ENCODE measurements around the gene ZNF516. TPM values are rescaled to one million over a fixed set of nuclear protein-coding genes. Genes with fewer than 3 reads are reported as not detected.

The ZNF516 gene
- total RNA-seq, 4 donors from 2014 or later = 11.2 to 27.7 (median 16.6) TPM

DNA sequence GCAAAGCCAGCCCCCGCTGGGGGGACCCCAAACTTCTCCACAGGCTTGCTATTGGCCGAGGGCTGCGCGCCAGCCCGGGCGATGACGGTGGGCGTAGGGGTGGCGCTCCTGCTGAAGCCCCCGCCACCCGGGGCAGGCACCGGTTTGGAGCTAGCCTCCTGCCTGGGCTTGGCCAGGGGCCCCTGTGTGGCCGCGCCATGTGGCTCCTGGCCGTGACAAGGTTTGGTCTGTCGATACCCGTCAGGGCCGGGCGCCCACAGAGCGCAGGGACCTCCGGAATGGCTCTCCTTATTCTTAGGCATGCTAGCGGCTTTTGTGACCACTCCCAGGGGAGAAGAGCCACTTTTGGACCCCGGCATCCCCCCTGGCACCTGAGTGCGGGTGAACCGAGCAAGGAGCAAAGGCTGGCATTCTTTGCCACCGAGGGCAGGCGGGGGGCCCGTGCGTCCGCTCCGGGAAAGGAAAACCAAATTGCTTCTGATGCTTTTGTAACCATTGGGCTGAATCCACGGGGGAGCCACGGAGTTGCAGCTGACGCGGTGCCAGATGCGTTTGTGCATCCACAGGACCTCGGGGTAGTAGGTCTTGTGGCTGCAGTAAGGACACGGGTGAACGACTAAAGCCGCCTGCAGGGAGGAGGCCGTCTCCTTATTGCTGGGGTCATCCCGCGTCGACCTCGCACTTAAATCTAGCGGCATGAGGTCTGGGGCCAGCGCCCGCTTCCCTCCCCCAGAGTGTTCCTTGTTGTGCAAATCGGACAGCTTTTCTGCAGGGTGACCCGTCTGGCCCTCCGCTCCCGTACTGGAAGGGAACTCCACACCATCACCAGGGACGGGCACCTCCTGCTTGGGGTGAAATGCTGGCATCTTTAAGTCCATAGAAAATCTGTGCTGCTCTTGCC lies 115.6 kb downstream of the ZNF516 start:
- DNase-seq (ENCODE audit: low spot score) = no peak
- no peak for ATAC-seq (ENCODE audit: low FRiP score)
- TF ChIP-seq, protein P1, sequence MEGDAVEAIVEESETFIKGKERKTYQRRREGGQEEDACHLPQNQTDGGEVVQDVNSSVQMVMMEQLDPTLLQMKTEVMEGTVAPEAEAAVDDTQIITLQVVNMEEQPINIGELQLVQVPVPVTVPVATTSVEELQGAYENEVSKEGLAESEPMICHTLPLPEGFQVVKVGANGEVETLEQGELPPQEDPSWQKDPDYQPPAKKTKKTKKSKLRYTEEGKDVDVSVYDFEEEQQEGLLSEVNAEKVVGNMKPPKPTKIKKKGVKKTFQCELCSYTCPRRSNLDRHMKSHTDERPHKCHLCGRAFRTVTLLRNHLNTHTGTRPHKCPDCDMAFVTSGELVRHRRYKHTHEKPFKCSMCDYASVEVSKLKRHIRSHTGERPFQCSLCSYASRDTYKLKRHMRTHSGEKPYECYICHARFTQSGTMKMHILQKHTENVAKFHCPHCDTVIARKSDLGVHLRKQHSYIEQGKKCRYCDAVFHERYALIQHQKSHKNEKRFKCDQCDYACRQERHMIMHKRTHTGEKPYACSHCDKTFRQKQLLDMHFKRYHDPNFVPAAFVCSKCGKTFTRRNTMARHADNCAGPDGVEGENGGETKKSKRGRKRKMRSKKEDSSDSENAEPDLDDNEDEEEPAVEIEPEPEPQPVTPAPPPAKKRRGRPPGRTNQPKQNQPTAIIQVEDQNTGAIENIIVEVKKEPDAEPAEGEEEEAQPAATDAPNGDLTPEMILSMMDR (IDR thresholded peaks at IDR 0.05) = no peak

DNA sequence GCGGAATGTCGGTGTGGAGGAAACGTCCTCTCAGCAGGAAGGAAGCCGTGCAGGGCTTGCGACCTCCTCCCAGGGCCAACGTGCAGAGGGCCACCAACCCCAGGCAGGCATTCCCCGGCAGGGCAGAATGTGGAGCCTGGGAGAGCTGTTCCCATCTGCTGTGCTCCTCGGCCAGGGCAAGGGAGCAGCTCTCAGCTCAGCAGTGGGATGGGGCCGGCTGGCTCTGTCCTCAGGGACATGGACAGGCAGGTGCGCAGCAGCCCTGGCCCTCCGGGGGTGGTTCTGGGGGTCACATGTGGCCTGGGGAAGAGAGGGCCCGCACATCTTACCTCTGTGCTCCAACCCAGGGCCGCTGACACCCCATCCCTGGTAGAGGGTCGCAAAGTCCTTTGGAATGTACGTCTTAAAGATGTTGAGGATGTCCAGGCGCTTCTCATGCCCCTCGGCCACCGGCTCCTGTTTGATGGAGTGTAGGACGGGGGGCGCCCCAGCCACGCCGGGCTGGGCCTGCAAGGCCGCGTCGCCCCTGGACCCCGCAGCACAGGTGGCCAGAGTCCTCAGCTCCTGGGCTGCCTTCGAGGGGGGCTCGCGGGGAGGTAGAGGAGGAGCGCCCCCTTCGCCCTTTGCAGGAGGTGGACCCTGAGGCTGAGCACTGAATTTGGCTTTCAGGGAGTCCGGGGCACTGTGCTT lies 116.4 kb downstream of the ZNF516 start:
- no peak for DNase-seq (ENCODE audit: low spot score)
- TF ChIP-seq, protein P1 (IDR thresholded peaks at IDR 0.05) = no peak
- no peak for ATAC-seq (ENCODE audit: low FRiP score)

DNA sequence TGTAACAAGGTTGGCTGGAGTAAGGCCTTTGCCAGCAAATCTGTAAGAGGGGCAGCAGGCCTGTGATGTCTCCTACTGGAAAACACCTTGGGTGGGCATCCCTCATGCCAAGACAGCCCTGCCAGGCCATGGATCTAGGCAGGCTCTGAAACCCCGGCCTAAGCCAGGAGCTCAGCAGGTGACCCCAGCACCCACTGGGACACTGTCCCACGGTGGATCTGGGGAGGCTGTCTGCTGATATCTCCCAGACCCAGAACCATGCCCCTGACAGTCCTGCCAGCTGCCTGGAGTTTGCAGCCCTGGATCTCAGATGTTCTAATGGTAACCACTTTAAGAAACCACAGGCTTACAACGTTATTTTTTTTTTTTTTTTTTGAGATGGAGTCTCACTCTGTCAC lies 117.7 kb downstream of the ZNF516 start:
- DNase-seq (ENCODE audit: low spot score) = no peak
- no peak for ATAC-seq (ENCODE audit: low FRiP score)
- TF ChIP-seq, protein P1 (IDR thresholded peaks at IDR 0.05) = no peak

DNA sequence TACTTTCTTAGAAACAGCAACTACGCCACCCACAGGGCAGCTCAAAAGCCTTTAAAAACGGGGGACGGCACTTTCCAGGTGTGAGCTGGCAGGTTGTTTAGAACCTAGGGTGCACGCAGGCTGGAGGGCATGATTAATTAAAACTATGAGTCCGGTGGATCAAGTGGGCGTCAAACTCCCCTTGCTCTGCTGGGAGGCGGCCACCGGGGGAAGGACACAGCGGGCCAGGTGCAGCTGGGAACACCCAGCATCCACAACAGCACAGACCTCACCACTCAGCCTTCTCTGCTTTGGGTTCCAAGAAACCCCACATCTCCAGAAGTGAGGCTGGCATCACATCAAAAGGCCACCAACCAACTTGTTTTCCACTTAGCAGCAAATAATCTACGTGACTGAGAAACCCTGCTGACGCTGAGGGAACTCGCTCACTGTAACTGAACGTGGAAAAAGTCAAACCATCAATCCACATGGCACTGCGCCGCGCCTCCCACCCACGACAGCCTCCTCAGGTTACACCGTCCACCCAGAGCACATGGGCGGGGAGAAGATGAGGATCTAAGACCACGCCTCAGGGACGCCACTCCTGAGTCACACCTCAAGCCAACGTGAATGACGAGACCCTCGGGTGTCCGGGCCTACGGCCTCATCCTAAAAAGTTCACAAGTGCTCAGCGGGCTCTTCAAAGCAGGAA lies 118.2 kb downstream of the ZNF516 start:
- ATAC-seq (ENCODE audit: low FRiP score) (no peak), DNase-seq (ENCODE audit: low spot score) (no peak)
- TF ChIP-seq, protein P1 (IDR thresholded peaks at IDR 0.05) = no peak

DNA sequence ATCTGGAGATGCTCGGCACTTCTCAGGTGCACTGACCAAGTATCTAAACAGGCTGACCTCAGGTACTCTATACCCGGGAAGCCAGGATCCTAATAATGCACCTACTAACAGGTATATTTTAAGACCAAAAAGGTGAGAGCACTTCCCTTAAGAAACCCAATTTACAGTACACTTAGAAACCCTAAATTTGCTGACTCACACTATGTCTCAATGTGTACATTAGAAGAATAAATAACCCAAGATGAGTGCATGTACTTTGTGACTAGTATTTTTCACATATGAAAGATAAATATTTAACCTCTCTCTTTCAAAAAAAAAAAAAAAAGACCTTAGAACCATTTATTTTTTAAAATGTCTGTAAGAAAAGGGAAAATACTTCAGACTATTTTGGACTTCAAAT lies 118.8 kb downstream of the ZNF516 start:
- TF ChIP-seq, protein P1 (IDR thresholded peaks at IDR 0.05) = no peak
- no peak for ATAC-seq (ENCODE audit: low FRiP score)
- DNase-seq (ENCODE audit: low spot score) = no peak

DNA sequence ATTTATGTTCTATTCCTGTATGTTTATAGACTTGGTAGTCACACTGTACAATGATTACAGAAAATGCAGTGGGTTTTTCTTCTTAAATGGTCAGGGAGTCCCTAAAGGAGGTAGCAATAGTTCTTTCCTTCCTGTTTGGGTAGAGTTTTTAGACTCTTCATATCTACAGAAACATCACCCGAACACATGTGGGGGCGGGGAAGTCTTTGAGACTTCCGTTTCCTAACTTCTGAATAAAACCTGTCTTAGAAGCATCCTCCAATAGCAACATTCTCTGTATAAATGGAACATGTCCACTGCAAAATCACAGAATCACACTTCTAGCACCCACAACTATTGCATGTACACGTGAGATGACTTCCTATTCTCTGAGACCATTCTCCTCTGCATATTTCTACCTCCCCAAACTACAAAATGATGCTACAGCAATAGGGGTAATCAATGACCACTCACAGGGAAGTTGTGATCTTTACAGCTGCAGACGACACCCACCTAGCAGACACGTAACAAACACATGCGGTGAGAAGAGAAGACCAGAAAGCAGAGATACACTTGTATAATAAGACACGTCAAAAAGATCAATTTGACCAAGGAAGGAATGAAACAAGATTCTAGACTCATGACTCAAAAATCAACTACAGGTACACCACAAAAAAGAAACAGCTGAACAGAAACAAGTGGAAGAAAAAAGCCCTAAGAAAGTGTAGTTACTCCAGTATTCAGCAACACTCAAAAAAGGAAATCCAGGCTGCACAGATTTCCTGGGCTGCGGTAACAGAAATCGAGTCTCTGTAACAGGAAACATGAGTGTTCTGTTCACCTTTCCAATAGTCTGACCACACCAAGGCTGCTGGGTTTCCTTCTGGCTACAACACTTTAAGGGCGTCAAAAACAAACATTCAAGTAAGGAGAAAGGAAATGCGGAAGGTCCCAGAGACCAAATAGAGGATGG lies 120.4 kb downstream of the ZNF516 start:
- TF ChIP-seq, protein P1 (IDR thresholded peaks at IDR 0.05) = no peak
- DNase-seq (ENCODE audit: low spot score) = no peak
- no peak for ATAC-seq (ENCODE audit: low FRiP score)
